HG03025 (cell line): Measurements from ENCODE around the gene GXYLT1.
"Not testable (repeated sequence)": the region's sequence is repeated elsewhere in the genome, so short reads cannot be mapped to it uniquely, and the experiment has no call there.

Source experiments
- ATAC-seq: cut with Tn5 transposase; IDR thresholded peaks from one replicate; pipeline ENCODE4 v1.9.1; 2021; ENCODE audit warnings: mild to moderate bottlenecking, moderate library complexity; ENCODE audit not compliant: unreplicated experiment, low FRiP score

The GXYLT1 gene

DNA sequence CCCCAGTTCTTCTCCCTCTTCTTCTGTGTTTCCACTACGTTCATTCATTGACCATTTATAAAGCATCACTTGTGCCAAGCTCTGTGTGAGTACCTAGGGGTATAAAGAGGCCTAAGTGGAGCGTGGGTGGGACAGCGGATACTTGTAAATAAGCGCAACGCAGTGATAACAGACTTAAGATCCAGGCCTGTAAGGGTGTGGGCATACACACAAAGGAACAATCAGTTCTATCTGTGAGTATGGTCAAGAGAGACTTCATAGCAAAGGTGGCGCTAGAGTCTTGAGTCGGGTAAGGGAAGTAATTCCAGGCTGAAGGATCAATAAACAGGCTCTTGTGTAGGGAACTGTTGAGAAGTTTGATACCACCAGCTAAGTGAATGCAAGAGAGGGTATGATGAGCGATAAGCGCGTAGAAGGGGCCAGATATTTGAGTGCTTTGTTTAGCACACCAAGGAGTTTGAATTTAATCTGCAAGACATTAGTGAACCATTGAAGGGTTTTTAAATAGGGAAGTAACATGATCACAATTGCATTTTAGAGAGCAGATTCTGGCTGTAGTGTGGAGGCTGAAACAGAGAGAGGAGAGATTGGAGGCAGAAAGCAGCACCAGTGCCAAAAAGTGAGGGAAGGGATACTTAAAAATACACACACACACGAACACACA, 1.0 kb upstream of the GXYLT1 start:
- no peak for ATAC-seq

DNA sequence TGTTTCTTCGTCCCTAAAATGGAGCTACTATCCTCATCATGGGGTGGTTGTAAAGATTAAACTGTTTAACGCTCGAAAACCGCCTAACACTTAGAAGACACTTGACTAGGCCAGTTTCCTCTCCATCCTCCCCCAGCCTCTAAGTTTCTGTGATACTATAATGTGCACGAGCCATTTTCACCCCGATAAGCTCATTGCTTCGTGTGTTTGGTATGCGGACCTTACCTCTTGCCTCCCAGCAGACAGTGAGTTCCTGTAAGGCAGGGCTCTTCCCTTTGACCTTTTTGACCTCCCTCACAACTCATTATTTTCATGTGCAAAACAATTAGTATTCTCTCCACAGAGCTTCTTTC, 499 bp upstream of the GXYLT1 start:
- ATAC-seq, result peak; percentile 16

DNA sequence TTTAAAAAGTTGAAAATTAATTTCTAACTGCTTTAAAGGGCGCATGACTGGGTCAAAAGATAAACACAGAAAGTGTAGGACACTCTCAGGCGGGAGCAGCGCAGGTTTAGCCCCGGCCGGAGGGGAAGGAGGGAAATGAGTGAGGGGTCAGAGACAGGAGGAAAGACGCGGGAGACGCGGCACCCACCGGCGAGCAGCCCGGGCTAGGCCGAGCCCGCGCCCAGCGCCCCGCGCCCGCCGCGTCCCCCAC, 591 bp downstream of the GXYLT1 start:
- no peak for ATAC-seq

DNA sequence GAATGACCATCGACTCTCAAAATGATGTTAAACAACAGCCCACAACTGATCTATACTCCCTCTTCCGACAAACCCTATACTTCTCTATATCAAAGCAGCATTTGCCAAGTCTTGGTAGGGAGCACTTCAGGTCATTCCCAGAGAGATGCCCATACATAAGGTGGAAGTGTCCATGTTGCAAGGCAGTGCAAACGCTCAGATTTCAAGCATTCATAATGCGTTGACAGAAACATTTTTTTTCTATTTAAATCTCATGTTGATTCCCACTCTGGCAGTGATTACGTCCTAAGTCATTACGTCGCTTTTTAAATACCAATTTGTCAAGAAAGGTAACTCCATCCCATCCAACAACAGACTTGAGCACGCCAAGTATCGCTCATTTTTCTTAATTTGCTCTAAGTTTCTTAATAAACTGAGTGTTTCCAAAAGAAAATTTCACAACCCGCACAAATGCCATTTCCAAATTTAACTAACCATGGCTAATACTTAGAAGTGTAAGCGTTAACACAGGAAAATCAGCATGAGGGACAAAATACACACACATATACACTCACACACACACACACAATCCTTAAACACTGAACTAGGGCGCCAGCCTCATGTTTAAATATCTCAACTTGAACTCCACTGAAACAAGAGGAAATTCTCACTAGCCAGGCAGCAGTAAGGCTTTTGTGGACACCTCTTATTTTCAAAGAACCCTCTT, 1.1 kb downstream of the GXYLT1 start:
- no peak for ATAC-seq

DNA sequence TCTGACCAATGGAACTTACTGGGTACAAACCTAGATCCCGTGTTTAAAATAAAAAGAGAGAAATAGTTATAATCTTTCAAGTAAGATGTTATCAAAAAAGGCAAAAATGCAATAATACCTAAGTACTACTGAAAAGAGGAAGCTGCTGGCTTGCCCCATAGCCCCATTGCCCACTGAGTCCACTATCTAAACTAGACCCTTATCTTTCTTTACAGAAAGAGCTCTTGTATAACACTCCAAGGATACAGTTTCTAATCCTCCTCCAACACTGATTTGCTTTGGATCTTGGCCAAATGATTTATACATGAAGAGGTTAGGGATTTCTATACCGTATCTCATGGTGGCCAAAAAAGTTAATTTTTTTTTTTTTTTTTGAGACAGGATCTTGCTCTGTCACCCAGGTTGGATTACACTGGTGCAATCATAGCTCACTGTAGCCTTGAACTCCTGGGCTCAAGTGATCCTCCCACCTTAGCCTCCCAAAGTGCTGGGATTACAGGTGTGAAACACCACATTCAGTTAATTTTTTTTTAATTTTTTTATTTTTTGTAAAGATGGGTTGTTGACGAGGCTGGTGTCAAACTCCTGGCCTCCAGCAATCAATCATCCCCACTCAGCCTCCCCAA, 2.6 kb downstream of the GXYLT1 start:
- ATAC-seq, result no peak

DNA sequence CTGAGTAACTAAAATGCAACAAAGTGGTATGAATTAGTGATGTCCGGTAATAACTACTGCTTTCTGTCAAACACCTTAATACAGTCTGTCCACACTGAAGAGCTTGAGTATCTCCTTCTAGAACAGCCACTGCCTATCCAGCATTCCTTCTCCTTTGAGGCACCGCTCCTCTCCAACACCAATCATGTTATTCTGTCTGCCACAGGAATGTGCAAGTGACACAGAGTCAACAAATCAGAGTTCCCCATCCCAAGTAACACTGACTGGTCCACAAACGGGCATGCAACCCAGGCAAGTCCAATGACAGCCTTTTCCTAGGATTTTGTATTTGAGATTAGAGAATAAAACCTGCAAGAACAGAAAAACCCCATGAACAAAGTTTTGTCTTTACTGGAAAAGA, 3.8 kb downstream of the GXYLT1 start:
- ATAC-seq, result no peak

DNA sequence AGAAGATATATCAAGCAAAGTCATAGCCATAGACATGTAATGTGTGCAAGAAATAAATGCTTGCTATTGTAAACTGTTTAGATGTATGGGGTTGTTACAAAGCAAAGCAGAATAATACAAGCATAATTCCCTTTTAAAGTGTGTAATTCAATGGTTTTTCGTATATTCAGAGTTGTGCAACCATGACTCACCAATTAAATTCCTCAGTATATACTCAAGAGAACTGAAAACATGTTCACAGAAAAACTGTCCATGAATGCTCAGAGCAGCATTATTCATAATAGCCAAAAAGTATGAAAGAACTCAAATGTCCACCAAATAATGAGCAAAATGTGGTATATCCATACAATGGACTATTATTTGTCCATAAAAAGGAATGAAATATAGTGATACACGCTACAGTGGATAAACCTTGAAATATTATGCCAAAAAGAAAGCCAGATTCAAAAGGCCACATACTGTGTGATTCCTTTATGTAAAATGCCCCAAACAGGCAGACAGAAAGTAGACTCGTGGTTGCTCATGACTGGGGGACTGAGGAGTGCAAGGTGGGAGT, 9.3 kb downstream of the GXYLT1 start:
- no peak for ATAC-seq

DNA sequence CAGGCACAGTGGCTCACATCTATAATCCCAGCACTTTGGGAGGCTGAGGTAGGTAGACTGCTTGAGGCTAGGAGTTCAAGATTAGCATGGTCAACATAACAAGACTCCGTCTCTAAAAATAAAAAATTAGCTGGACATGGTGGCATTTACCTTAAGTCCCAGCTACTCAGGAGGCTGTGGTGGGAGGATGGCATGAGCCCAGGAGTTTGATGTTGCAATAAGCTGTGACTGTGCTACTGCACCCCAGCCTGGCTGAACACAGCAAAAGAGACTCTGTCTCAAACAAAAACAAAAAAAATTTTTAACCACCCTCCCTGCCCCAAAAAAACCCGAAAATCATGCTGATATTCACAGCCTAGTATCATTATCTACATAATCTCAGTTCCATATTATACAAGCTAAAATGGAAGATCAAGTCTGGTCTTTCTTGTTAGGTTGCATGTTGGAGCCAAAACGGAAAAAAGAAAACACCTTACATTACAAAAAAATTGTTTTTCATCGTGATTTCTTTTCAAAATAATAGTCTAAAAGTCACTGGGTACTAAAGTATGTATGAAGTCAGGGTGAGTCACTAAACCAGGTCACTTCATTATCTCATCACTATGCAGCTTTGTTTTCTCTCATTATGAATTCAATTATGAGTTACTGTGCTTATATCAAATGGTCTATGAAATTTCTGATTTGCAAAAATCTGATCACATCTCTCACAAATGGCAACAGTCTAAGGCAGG, 13.8 kb downstream of the GXYLT1 start:
- ATAC-seq, result no peak

DNA sequence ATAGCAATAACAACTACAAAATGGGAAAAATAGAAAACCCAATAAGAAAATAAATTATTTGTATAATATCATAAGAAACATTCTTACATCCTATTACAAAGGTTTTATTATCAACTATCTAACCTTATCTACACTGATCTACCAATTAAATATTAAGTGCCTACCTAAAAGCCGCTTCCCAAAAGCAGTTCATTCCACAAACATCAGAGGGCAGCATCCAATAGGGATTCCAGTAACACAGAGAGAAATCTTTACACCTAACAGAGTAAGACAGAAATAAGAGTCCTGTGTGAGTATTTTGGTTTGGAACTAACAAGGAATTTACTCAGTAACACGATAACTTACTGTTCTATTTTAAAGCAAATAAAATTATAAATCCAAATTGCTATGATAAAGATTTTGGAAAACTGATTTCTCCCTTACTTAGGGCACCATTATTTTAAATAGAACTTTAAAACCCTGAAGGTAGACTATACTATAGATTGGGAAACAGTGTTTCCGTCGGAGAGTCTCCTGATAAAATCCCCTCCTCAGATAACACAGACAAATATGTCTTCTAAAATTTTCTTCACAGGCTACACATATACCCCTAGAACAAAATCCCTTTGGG, 15.0 kb downstream of the GXYLT1 start:
- ATAC-seq, result no peak

DNA sequence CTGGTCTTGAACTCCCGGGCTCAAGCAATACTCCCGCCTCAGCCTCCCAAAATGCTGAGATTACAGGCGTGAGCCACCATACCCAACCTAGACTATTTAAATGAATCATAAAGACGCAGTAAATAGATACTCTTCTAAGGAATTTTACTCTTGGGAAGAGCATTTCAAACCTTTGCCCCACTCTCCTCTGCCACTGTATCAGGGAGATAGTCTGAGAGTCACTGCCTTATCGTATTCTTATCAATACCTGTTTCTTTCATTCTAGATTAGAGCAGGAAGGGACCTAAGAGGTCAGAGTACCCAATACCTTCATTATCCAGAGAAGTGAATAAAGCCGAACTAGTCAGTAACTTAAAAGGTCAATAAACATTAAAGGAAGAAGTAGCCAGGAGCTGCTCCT, 15.8 kb downstream of the GXYLT1 start:
- no peak for ATAC-seq

DNA sequence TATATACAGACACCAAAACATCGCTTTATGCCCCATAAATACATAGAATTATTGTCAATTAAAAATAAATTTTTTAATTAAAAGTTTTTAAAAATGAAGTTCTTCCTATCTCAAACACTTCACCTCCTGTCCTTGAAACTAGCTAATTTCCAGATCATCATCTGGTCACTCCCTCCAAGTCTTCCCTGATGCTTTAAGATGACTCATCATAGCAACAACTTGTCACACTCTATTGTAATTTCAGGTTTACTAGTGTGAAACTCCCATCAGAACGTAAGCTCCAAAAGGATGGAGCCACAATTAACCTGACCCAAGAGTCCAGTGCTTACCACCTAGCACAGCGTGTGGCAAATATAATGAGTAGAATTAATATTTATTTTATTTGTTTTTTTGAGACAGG, 16.3 kb downstream of the GXYLT1 start:
- no peak for ATAC-seq

DNA sequence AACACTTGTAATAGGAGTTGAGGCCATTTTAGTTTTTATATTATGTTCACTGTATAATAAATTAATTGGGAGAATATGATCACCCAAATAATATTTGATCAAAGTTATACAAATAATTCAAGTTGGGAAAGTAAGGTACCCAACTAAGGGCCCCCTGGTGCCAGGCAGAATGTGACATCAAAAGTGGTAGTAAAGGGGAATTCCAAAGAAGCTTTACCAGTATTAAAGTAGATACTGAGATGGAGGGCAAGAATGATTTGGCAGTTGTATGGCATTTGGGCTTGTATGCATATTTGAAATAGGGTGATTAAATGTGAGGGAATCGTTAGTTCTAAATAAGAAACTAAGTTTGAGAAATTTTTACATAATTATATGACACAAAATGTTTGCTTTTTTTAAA, 17.7 kb downstream of the GXYLT1 start:
- ATAC-seq, result no peak

DNA sequence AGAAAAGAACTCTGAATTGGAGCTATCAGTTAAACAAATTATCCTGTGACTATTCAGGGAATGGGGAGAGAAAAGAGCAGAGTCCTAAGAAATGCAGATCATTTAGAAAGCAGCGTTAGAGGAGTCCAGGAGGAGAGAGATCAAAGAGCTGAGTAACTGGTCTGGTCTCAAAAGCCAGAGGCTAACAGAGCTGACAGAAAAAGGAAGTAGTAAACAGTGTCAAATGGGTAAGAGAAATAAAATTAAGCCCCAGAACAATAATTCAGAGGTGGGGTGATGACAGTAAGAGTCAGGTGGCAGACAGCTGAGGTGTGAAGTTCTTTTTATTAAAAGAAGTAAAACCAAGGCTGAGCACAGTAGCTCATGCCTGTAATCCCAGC, 19.3 kb downstream of the GXYLT1 start:
- no peak for ATAC-seq

DNA sequence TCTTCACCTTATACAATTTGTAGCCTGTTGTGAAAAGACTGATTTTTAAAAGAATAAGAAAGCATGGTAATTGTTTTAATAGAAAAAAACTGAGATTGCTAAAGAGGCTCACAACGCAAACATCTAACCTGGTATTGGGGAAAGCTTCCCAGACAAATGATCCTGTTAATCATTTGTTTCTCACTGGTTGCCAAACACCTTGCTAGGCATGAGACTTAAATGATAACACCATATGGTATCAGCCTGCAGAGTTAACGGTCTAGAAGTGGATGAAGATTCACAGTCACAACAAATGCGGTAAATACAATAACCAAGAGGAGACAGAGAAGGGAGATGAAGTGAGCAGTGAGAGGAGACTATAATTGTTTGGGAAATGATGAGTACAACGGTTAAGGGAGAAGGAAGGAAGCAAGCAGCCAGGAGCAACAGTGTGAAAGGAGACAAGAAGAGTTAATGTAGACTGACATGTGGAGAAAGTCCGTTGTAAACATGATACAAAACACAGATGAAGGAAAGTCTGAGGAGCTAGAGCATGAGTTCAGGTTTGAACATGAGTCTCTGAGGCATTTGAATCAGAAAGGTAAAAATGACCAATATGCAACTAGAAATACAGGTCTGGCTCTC, 19.8 kb downstream of the GXYLT1 start:
- ATAC-seq, result no peak

DNA sequence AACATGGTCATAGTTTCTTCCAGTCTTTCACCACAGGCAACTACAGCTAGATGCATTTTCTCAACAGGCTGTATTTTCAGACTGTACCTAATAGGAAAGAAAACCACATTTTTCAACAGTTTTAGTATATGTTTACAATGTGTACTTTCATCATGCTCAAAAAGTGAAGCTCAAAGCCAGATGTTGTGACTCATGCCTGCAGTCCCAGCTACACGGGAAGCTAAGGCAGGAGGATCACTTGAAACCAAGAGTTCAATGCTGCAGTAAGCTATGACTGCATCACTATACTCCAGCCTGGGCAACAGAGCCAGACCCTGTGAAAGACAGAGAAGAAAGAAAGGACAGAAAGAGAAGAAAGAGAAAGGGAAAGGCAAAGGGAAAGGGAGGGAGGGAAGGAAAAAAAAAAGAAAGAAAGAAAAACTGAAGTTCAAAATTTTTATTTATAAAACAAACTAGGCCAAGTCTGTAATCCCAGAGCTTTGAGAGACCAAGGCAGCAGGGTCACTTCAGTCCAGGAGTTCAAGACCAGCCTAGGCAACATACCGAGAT, 25.5 kb downstream of the GXYLT1 start:
- ATAC-seq, result no peak

DNA sequence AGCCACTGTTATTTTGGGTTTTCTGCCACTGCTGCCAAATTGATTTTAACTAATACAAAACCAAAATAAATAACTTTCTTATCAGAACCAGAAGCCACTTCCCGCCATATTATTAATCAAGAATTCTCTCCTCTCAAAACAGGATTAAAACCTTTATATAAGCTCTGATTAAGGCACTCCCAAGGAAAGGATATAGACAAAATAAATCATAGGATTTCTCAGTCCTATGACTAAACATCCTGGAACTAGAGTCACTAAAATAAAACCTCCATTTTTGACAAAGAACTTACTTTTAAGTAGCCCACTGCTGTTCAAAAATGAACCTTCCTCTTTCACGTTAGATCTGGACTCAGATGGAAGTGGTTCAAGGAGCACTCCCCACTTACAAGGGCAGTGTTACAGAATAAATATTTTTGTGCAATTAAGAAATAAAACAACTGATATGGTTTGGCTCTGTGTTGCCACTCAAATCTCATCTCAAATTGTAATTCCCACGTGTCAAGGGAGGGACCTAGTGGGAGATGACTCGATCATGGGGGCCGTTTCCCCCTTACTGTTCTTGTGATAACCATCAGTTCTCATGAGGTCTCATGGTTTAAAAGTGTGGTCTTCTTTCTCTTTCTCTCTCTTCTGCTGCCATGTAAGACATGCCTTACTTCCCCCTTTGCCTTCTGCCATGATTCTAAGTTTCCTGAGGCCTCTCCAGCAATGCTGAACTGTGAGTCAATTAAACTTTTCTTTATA, 26.4 kb downstream of the GXYLT1 start:
- no peak for ATAC-seq

DNA sequence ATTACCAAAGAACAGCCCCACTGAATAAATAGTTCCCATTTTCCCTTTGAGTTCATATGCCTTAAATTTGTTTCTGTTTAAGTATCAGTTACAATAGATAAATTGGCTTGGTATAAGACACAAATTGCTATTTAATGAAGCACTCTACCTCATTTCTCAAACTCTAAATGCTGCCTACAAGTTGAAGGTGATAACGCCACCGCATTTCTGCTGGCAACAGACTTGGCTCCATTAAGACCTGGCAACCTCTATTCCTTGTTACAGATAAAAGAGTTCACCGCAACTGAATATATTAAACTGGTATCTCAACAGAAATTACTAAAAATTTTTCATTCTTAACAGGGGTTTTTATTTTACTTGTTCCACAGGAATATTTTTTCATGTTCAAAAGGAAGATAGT, 35.6 kb downstream of the GXYLT1 start:
- no peak for ATAC-seq

DNA sequence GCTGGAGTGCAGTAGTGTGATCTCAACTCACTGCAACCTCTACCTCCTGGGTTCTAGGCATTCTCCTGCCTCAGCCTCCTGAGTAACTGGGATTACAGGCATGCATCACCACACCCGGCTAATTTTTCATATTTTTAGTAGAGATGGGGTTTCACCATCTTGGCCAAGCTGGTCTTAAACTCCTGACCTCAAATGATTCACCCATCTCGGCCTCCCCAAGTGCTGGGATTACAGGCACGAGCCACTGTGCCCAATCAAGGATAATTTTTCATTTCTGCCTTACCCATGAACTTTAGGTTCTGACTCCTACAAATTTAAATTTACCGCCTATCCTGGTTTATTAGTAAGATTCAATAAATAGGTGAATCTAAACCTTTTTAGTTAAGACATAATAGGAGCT, 37.9 kb downstream of the GXYLT1 start:
- not testable (repeated sequence) for ATAC-seq

DNA sequence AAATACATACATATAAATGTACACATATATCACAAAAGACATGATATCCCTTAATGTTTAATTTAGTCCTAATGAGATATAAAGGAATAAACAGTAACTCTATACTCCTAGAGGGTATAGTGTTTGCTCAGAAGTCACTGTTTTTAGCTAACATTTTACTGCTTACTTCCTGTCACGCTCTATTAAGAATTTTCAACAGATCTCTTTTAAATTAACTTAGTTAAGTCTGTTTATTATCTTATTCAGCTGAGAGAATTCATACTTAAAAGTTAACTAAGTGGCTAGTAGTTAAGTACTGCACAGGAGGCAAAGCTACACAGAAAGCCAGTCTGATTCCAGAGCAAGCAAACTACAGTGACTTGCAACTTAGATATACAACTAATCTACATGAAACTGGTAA, 39.9 kb downstream of the GXYLT1 start:
- no peak for ATAC-seq

DNA sequence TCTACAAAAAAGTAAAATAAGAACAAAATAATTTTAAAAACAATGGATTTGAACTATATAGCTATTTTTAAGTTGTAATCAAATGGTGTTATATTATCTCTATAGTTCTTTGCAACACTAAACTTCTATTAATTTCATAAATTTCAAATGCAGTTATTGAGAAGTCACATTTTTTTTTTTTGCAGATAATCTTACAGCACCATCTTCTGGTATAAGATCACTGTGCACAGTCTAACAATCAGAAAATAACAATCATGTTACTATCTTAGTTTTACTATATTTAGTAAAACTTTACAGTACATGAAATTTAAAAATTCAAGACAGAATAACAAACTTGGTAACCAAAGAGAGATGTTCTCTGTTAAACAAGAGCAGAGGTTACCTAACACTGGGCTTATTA, 40.6 kb downstream of the GXYLT1 start:
- ATAC-seq, result no peak
